NK-92 treated with Interleukin-12 subunit alpha and Interleukin-12 subunit beta, amount 100 ng/mL, for 24 hours (cell line): ENCODE data around the gene GCC2.
A peak's percentile ranks its signal among the peaks of the same experiment; 100 is the strongest.
"Not testable (repeated sequence)": the region's sequence is repeated elsewhere in the genome, so short reads cannot be mapped to it uniquely, and the experiment has no call there.

ENCODE experiments used
- DNase-seq: peaks from one replicate; lab custom pipeline; 2025; lab: John Stamatoyannopoulos, UW

The GCC2 gene

GRCh38 chr2:108448678-108449409 lies at the start of gene GCC2:
Gene GCC2 (plus strand): TSS chr2:108449206. CDS start chr2:108449275, 69 bp downstream.
- DNase-seq, result peak; percentile 91

- no peak for DNase-seq
These were observed 49.5 kb upstream of the GCC2 start for GRCh38 chr2:108399479-108399878.

- DNase-seq, result no peak
These were observed 47.2 kb upstream of the GCC2 start for GRCh38 chr2:108401800-108402199.

GRCh38 chr2:108403494-108403893 lies 45.5 kb upstream of the GCC2 start:
- no peak for DNase-seq

- DNase-seq, result no peak
These were observed 44.1 kb upstream of the GCC2 start for GRCh38 chr2:108404784-108405397.

GRCh38 chr2:108407864-108408729 lies 40.9 kb upstream of the GCC2 start:
- DNase-seq, result no peak

- no peak for DNase-seq
These were observed 39.2 kb upstream of the GCC2 start for GRCh38 chr2:108409768-108410167.

GRCh38 chr2:108412995-108413710 lies 35.9 kb upstream of the GCC2 start:
- no peak for DNase-seq

GRCh38 chr2:108413711-108414095 lies 35.3 kb upstream of the GCC2 start:
- DNase-seq, result no peak

- DNase-seq, result no peak
These were observed 34.6 kb upstream of the GCC2 start for GRCh38 chr2:108414256-108414876.

- no peak for DNase-seq
These were observed 34.1 kb upstream of the GCC2 start for GRCh38 chr2:108414945-108415344.

GRCh38 chr2:108417254-108417653 lies 31.8 kb upstream of the GCC2 start:
- DNase-seq, result no peak

GRCh38 chr2:108418416-108418815 lies 30.6 kb upstream of the GCC2 start:
- no peak for DNase-seq

- DNase-seq, result no peak
These were observed 25.9 kb upstream of the GCC2 start for GRCh38 chr2:108423067-108423466.

- DNase-seq, result no peak
These were observed 25.3 kb upstream of the GCC2 start for GRCh38 chr2:108423502-108424251.

- DNase-seq, result no peak
These were observed 20.6 kb upstream of the GCC2 start for GRCh38 chr2:108428286-108429009.

GRCh38 chr2:108435578-108435977 lies 13.4 kb upstream of the GCC2 start:
- not testable (repeated sequence) for DNase-seq

GRCh38 chr2:108436976-108437375 lies 12.0 kb upstream of the GCC2 start:
- DNase-seq, result no peak

GRCh38 chr2:108441712-108442111 lies 7.3 kb upstream of the GCC2 start:
- no peak for DNase-seq
